Sigmoid colon (tissue), 4 donors: ENCODE measurements around the gene CCDC66.

ENCODE experiments used
- POLR2A ChIP-seq, 2 donors: fragments of 450-650 bp; IDR thresholded peaks; one replicate each; pipeline ENCODE4 v1.6.1; 2016; ENCODE audit warnings: antibody characterized with exemption in 2 of 2, mild to moderate bottlenecking in 2 of 2, moderate library complexity in 2 of 2
- POLR2AphosphoS5 ChIP-seq, 4 donors: sonication (generic); formaldehyde crosslinking; IDR thresholded peaks; one replicate each; pipeline ENCODE4 v1.6.1; 2017; ENCODE audit warnings: antibody characterized with exemption in 4 of 4
- TF ChIP-seq, protein P1 (sequence below), 4 experiments: fragments of 450-650 bp in 3 of 4; fragments of 200-600 bp in 1 of 4; IDR thresholded peaks; one replicate each; pipeline ENCODE4 v1.5.1; 2016 to 2019; ENCODE audit warnings: antibody characterized with exemption in 4 of 4, mild to moderate bottlenecking in 3 of 4, moderate library complexity in 2 of 4

DNA sequence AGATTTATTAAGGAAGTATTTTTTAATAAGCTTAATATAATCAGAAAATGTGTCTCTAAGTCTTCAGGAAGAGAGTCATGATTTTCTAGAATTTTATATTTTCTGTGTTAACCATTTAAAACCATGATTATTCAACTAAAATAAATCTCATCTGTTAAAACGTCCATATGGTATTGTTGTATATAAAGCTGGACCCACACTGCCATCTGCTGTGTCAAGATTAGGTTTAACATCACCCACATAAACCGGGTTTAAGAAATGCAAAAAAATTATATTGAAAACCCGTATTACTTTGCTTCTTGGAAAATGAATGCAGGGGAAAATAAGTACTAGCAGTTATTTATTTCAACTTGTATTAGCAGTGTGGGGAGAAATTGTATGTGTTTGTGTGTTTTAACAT is 9.5 kb upstream of the CCDC66 start:
- TF ChIP-seq, protein P1, sequence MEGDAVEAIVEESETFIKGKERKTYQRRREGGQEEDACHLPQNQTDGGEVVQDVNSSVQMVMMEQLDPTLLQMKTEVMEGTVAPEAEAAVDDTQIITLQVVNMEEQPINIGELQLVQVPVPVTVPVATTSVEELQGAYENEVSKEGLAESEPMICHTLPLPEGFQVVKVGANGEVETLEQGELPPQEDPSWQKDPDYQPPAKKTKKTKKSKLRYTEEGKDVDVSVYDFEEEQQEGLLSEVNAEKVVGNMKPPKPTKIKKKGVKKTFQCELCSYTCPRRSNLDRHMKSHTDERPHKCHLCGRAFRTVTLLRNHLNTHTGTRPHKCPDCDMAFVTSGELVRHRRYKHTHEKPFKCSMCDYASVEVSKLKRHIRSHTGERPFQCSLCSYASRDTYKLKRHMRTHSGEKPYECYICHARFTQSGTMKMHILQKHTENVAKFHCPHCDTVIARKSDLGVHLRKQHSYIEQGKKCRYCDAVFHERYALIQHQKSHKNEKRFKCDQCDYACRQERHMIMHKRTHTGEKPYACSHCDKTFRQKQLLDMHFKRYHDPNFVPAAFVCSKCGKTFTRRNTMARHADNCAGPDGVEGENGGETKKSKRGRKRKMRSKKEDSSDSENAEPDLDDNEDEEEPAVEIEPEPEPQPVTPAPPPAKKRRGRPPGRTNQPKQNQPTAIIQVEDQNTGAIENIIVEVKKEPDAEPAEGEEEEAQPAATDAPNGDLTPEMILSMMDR (IDR thresholded peaks at IDR 0.05): no peak
- TF ChIP-seq POLR2A (IDR thresholded peaks at IDR 0.05): no peak
- no peak for TF ChIP-seq POLR2AphosphoS5 (IDR thresholded peaks at IDR 0.05)
